ENCODE data around the gene ADAMTS20.

ADAMTS20 gene

DNA sequence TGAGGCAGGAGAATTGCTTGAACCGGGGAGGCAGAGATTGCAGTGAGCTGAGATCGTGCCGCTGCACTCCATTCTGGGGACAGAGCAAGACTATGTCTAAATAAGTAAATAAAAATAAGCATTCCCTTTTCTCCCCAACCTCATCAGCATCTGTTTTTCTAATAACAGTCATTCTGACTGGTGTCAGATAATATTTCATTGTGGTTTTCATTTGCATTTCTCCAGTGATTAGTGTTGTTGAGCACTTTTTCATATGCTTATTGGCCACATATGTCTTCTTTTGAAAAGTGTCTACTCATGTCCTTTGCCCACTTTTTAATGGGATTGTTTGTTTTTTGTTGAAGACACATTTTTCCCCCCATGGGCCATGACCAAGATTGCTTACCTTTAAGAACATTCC, 243.2 kb downstream of the ADAMTS20 start:
- Histone ChIP-seq H3K27ac (ENCODE audit: low read depth, low read length) (no peak overlapping the region), H3F3A (ENCODE audit: insufficient read depth) (no peaks in the 10 kb centered on the region), H3K9me3 (ENCODE audit: insufficient read depth, low read length) (no peaks in the 10 kb centered on the region)

DNA sequence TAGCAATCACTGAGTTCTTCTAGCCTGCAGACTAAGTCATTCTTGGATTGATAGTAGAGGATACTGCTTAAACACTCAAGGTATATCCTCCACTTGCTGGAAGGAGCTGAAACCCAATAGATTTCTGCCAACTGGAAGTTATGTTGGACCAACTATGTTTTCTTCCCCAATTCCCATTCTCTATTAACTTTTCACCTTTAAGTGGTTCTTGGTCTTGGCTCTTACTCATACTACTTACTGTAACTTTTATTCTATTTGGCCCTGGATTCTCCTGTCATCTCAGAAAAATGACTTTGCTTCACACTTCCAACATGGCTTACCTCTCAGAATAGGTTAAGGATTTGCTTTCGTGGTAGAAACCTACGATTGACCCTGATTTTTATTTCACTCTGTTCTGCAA, 244.9 kb downstream of the ADAMTS20 start:
- Histone ChIP-seq H3F3A (ENCODE audit: insufficient read depth) (no peaks in the 10 kb centered on the region), H3K27ac (ENCODE audit: low read depth, low read length) (no peak overlapping the region), H3K27me3 (ENCODE audit: low read length) (no peaks in the 10 kb centered on the region), H3K9me2 (replicated peaks; ENCODE audit: insufficient read depth, low read length) (no peaks in the 10 kb centered on the region), H3K9ac (ENCODE audit: low read length) (no peak overlapping the region), H3K36me3 (ENCODE audit: low read length) (no peaks in the 10 kb centered on the region), H3K4me3 (ENCODE audit: insufficient read depth, low read length, poor library complexity, severe bottlenecking) (no peak overlapping the region), H3K9me3 (ENCODE audit: insufficient read depth, low read length) (no peaks in the 10 kb centered on the region), H4K20me1 (ENCODE audit: low read depth, low read length) (no peaks in the 10 kb centered on the region), H3K4me2 (ENCODE audit: low read depth, low read length, poor library complexity, severe bottlenecking) (no peak overlapping the region), H3K79me2 (ENCODE audit: insufficient read depth, low read length) (no peaks in the 10 kb centered on the region), H2AFZ (ENCODE audit: low read depth, low read length, severe bottlenecking) (no peak overlapping the region)
- TF ChIP-seq, protein P1, sequence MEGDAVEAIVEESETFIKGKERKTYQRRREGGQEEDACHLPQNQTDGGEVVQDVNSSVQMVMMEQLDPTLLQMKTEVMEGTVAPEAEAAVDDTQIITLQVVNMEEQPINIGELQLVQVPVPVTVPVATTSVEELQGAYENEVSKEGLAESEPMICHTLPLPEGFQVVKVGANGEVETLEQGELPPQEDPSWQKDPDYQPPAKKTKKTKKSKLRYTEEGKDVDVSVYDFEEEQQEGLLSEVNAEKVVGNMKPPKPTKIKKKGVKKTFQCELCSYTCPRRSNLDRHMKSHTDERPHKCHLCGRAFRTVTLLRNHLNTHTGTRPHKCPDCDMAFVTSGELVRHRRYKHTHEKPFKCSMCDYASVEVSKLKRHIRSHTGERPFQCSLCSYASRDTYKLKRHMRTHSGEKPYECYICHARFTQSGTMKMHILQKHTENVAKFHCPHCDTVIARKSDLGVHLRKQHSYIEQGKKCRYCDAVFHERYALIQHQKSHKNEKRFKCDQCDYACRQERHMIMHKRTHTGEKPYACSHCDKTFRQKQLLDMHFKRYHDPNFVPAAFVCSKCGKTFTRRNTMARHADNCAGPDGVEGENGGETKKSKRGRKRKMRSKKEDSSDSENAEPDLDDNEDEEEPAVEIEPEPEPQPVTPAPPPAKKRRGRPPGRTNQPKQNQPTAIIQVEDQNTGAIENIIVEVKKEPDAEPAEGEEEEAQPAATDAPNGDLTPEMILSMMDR (IDR thresholded peaks at IDR 0.05; ENCODE audit: insufficient read depth, low read length, poor library complexity, severe bottlenecking), result no peak
- TF ChIP-seq EZH2phosphoT487 (conservative IDR thresholded peaks at IDR 0.05; ENCODE audit: low read length), result no peak

More for the DNA sequence above, 243.2 kb downstream of the ADAMTS20 start:
- Histone ChIP-seq H4K20me1 (ENCODE audit: low read depth, low read length) (no peaks in the 10 kb centered on the region), H3K9ac (ENCODE audit: low read length) (no peak overlapping the region), H3K27me3 (ENCODE audit: low read length) (no peaks in the 10 kb centered on the region), H3K36me3 (ENCODE audit: low read length) (no peaks in the 10 kb centered on the region), H3K4me3 (ENCODE audit: insufficient read depth, low read length, poor library complexity, severe bottlenecking) (no peak overlapping the region), H3K9me2 (replicated peaks; ENCODE audit: insufficient read depth, low read length) (no peaks in the 10 kb centered on the region), H3K79me2 (ENCODE audit: insufficient read depth, low read length) (no peaks in the 10 kb centered on the region), H2AFZ (ENCODE audit: low read depth, low read length, severe bottlenecking) (no peak overlapping the region), H3K4me2 (ENCODE audit: low read depth, low read length, poor library complexity, severe bottlenecking) (no peak overlapping the region)
- TF ChIP-seq, protein P1 (IDR thresholded peaks at IDR 0.05; ENCODE audit: insufficient read depth, low read length, poor library complexity, severe bottlenecking), result no peak
- no peak for TF ChIP-seq EZH2phosphoT487 (conservative IDR thresholded peaks at IDR 0.05; ENCODE audit: low read length)

DNA sequence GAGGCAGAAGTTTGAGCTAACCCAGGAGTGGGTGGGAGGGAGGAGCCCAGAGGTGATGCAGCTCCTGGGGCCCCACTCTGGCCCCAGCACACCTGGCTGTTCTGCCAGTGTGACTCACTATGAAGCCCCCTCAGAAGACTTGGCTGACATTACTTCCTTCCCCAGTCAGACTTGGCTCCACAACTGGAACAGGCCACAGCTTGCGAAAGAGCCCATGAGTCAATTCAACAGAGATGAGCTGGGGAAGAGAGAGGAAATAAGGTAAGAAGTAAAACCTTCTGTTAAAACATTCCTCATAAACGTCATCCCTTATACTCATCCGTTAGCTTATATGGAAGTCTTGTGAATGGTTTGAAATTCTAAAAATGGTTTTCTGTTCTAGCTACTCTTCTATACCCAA, 245.9 kb downstream of the ADAMTS20 start:
- H4K20me1 ChIP-seq (ENCODE audit: low read depth, low read length), result no peaks in the 10 kb centered on the region
- TF ChIP-seq, protein P1 (IDR thresholded peaks at IDR 0.05; ENCODE audit: insufficient read depth, low read length, poor library complexity, severe bottlenecking), result no peak
- TF ChIP-seq EZH2phosphoT487 (conservative IDR thresholded peaks at IDR 0.05; ENCODE audit: low read length), result no peak
- no peaks in the 10 kb centered on the region for H3K27me3 ChIP-seq (ENCODE audit: low read length)
- no peak overlapping the region for H3K9ac ChIP-seq (ENCODE audit: low read length)
- no peaks in the 10 kb centered on the region for H3F3A ChIP-seq (ENCODE audit: insufficient read depth)
- H3K36me3 ChIP-seq (ENCODE audit: low read length), result no peaks in the 10 kb centered on the region
- H2AFZ ChIP-seq (ENCODE audit: low read depth, low read length, severe bottlenecking), result no peak overlapping the region
- H3K27ac ChIP-seq (ENCODE audit: low read depth, low read length), result no peak overlapping the region
- no peak overlapping the region for H3K4me3 ChIP-seq (ENCODE audit: insufficient read depth, low read length, poor library complexity, severe bottlenecking)
- no peak overlapping the region for H3K4me2 ChIP-seq (ENCODE audit: low read depth, low read length, poor library complexity, severe bottlenecking)
- no peaks in the 10 kb centered on the region for H3K9me2 ChIP-seq (replicated peaks; ENCODE audit: insufficient read depth, low read length)
- H3K79me2 ChIP-seq (ENCODE audit: insufficient read depth, low read length), result no peaks in the 10 kb centered on the region
- H3K9me3 ChIP-seq (ENCODE audit: insufficient read depth, low read length), result no peaks in the 10 kb centered on the region
